Adrenal gland (tissue), 5 donors: Measurements from ENCODE around the gene CARM1.

ENCODE experiments used
- POLR2A ChIP-seq, 2 donors: fragments of 450-650 bp; IDR thresholded peaks; one replicate each; pipeline ENCODE4 v1.6.1; 2017; ENCODE audit warnings: antibody characterized with exemption in 2 of 2, mild to moderate bottlenecking in 2 of 2, moderate library complexity in 1 of 2
- TF ChIP-seq, protein P1 (sequence below), 6 experiments: fragments of 450-650 bp in 4 of 6; fragments of 200-600 bp in 2 of 6; sonication (generic) in 1 of 6; IDR thresholded peaks; 1 replicate in 5 of 6; 2 replicates in 1 of 6; pipeline versions ENCODE4 v1.5.1 to v1.8.0; 2016 to 2021; ENCODE audit warnings: antibody characterized with exemption in 6 of 6, mild to moderate bottlenecking in 2 of 6, moderate library complexity in 1 of 6
- donor health status: DM: no; HTN: no; CAD: no.

GRCh38 chr19:10835754-10836478, 35.4 kb upstream of the CARM1 start, which contains the start of gene TMED1:
- TF ChIP-seq, protein P1, sequence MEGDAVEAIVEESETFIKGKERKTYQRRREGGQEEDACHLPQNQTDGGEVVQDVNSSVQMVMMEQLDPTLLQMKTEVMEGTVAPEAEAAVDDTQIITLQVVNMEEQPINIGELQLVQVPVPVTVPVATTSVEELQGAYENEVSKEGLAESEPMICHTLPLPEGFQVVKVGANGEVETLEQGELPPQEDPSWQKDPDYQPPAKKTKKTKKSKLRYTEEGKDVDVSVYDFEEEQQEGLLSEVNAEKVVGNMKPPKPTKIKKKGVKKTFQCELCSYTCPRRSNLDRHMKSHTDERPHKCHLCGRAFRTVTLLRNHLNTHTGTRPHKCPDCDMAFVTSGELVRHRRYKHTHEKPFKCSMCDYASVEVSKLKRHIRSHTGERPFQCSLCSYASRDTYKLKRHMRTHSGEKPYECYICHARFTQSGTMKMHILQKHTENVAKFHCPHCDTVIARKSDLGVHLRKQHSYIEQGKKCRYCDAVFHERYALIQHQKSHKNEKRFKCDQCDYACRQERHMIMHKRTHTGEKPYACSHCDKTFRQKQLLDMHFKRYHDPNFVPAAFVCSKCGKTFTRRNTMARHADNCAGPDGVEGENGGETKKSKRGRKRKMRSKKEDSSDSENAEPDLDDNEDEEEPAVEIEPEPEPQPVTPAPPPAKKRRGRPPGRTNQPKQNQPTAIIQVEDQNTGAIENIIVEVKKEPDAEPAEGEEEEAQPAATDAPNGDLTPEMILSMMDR (IDR thresholded peaks at IDR 0.05) = peak; percentile 11 to 73 (median 46)
- TF ChIP-seq POLR2A (IDR thresholded peaks at IDR 0.05) = peak; percentile 57 to 70
